ENCODE results near the gene VWF.

DNA sequence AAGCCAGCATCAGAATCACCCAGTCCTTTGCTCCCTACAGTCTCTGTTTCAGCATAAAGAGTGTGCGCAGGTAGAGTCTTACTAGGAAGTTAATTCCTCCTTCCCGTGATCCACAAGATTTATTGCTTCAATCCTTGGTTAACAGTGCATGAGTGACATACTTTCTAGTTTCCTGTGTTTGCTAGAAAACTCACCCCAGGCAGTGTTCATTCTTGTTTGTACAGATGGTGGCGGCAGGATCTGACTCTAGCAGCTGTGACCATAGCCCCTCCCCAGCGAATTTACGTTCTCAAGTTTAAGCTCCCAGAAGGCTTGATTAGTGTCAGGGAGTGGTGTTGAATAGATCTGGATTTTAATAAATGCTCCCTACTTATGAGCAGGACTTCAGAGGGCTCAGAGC lies 103.5 kb downstream of the VWF start:
- TF ChIP-seq EP300 (IDR thresholded peaks at IDR 0.05) (no peak), POLR2A (IDR thresholded peaks at IDR 0.05; ENCODE audit: low read depth) (no peak)
